Prostate gland (tissue), 2 donors: Measurements from ENCODE around the gene C16orf89. TPM values are rescaled to one million over a fixed set of nuclear protein-coding genes. Genes with fewer than 3 reads are reported as not detected.

Experiments used
- DNase-seq: peaks from one replicate; pipeline ENCODE4 v3.0.0-alpha.2; 2019; ENCODE audit warnings: low spot score
- H3K27ac ChIP-seq, 2 donors: fragments of 200-600 bp; sonication (generic); 2 replicates each; pipeline ENCODE4 v1.5.1; 2017 to 2019
- H3K27me3 ChIP-seq: fragments of 200-600 bp; sonication (generic); replicated peaks from 2 replicates; pipeline ENCODE4 v1.5.1; 2019; ENCODE audit not compliant: insufficient read depth
- H3K36me3 ChIP-seq, 2 donors: fragments of 200-600 bp; sonication (generic); 1 replicate in 1 of 2; 2 replicates in 1 of 2; pipeline versions ENCODE4 v1.5.1 to v1.8.1; 2017 to 2019
- H3K4me1 ChIP-seq: fragments of 200-600 bp; sonication (generic); replicated peaks from 2 replicates; pipeline ENCODE4 v1.5.1; 2019
- H3K4me3 ChIP-seq, 2 donors: fragments of 200-600 bp; sonication (generic); 2 replicates each; pipeline ENCODE4 v1.5.1; 2017 to 2019
- H3K9me3 ChIP-seq: fragments of 200-600 bp; sonication (generic); 2 replicates; pipeline ENCODE4 v1.5.1; 2017
- CTCF ChIP-seq, 4 experiments: fragments of 200-600 bp in 2 of 4; fragments of 450-650 bp in 2 of 4; sonication (generic) in 2 of 4; IDR thresholded peaks; 1 replicate in 3 of 4; 2 replicates in 1 of 4; pipeline ENCODE4 v1.5.1; 2016 to 2019; ENCODE audit warnings: antibody characterized with exemption in 4 of 4, mild to moderate bottlenecking in 2 of 4, moderate library complexity in 2 of 4
- POLR2A ChIP-seq: fragments of 450-650 bp; IDR thresholded peaks from one replicate; pipeline ENCODE4 v1.6.1; 2016; ENCODE audit warnings: antibody characterized with exemption, mild to moderate bottlenecking
- POLR2AphosphoS5 ChIP-seq: sonication (generic); formaldehyde crosslinking; IDR thresholded peaks from one replicate; pipeline ENCODE4 v1.6.1; 2017; ENCODE audit warnings: antibody characterized with exemption
- WGBS: methylation state at CpG from one replicate; pipeline ENCODE4 v1.1.5; 2018; 5-methylcytosine and 5-hydroxymethylcytosine counted together
- intact Hi-C: fragments of 100-400 bp; cut with DNase I; formaldehyde crosslinking; loops from one replicate; pipeline ENCODE4 v1.14.2; 2022
- total RNA-seq, 2 donors: library from RNA; depleted of rRNA; stranded (reverse); fragments of >200 nt; gene quantifications; one replicate each; pipeline ENCODE4 v1.1.0, GENCODE V29; 2016

C16orf89 gene
- total RNA-seq, 2 donors from 2014 or later = 6.6 to 29.4 TPM

- Histone ChIP-seq H3K4me1 (no peaks in the 10 kb centered on the region), H3K27me3 (no peaks in the 10 kb centered on the region), H3K27ac (peak within 1 kb of the TSS; percentile 60 to 70), H3K4me3 (peak within 1 kb of the TSS; percentile 68 to 85), H3K36me3 (no peaks in the 10 kb centered on the region), H3K9me3 (no peaks in the 10 kb centered on the region)
- 1% methylated on average over 52 of the region's 53 CpGs for WGBS
- intact Hi-C loops = no loop called here
- peak; percentile 85 for DNase-seq
- TF ChIP-seq CTCF (IDR thresholded peaks at IDR 0.05) (peak in 1 of 4 experiments; percentile 25), POLR2A (peak; percentile 53), POLR2AphosphoS5 (peak; percentile 96)
These were observed 6.1 kb upstream of the C16orf89 start, which contains the start of gene ALG1 for GRCh38 chr16:5071681-5072333. TSS of gene ALG1 (plus strand) at chr16:5071843. CDS start at chr16:5071850, 7 bp downstream.

- Histone ChIP-seq H3K4me3 (peak overlapping the region; percentile 68 to 85), H3K36me3 (no peaks in the 10 kb centered on the region), H3K9me3 (no peaks in the 10 kb centered on the region), H3K4me1 (no peaks in the 10 kb centered on the region), H3K27ac (peak overlapping the region; percentile 60 to 70), H3K27me3 (no peaks in the 10 kb centered on the region)
- TF ChIP-seq CTCF (IDR thresholded peaks at IDR 0.05) (no peak), POLR2AphosphoS5 (no peak)
- DNase-seq = no peak
- intact Hi-C loops = no loop called here
- 55% methylated on average over 7 of the region's 7 CpGs for WGBS
These were observed 5.6 kb upstream of the C16orf89 start for GRCh38 chr16:5071341-5071680.

GRCh38 chr16:5070431-5071186 is 4.9 kb upstream of the C16orf89 start:
- Histone ChIP-seq H3K27ac (no peak overlapping the region), H3K4me3 (no peak overlapping the region), H3K9me3 (no peaks in the 10 kb centered on the region), H3K4me1 (no peaks in the 10 kb centered on the region), H3K36me3 (no peaks in the 10 kb centered on the region), H3K27me3 (no peaks in the 10 kb centered on the region)
- DNase-seq = no peak
- WGBS = 85% methylated on average over 15 of the region's 15 CpGs
- intact Hi-C loops = no loop called here
- TF ChIP-seq POLR2AphosphoS5 = no peak
- TF ChIP-seq CTCF (IDR thresholded peaks at IDR 0.05) = no peak
- no peak for TF ChIP-seq POLR2A

- Histone ChIP-seq H3K4me1 (no peaks in the 10 kb centered on the region), H3K27ac (no peak overlapping the region), H3K4me3 (no peak overlapping the region), H3K36me3 (no peaks in the 10 kb centered on the region), H3K27me3 (no peaks in the 10 kb centered on the region), H3K9me3 (no peaks in the 10 kb centered on the region)
- 90% methylated on average over 9 of the region's 9 CpGs for WGBS
- no peak for DNase-seq
- TF ChIP-seq POLR2AphosphoS5 (no peak), CTCF (IDR thresholded peaks at IDR 0.05) (no peak), POLR2A (no peak)
- intact Hi-C loops = no loop called here
These were observed 4.1 kb upstream of the C16orf89 start for GRCh38 chr16:5069854-5070253.
